Brain microvascular endothelial cell (primary cell): Measurements from ENCODE around the gene C22orf23.

ENCODE experiments used
- DNase-seq: peaks from one replicate; pipeline ENCODE4 v3.0.0-alpha.2; 2020
- H3K27ac ChIP-seq: fragments of 250-450 bp; sonication (Bioruptor Pico); 2 replicates; pipeline ENCODE4 v1.5.1; 2020; ENCODE audit warnings: mild to moderate bottlenecking, moderate library complexity
- H3K27me3 ChIP-seq: fragments of 250-450 bp; sonication (Bioruptor Pico); replicated peaks from 2 replicates; pipeline ENCODE4 v1.5.1; 2020; ENCODE audit warnings: mild to moderate bottlenecking
- H3K36me3 ChIP-seq: fragments of 250-450 bp; sonication (Bioruptor Pico); replicated peaks from 2 replicates; pipeline ENCODE4 v1.5.1; 2020; ENCODE audit warnings: mild to moderate bottlenecking
- H3K4me3 ChIP-seq: 2 replicates; pipeline ENCODE4 v1.5.1; 2011; ENCODE audit warnings: low read depth, mild to moderate bottlenecking, control low read depth, low read length, moderate library complexity
- in situ Hi-C: cut with HindIII; loops from 2 replicates; pipeline ENCODE4 v1.10.0; 2017; ENCODE audit warnings: low sequenced_read_pairs, low pct_ligation_motif_present
- TF ChIP-seq, protein P1 (sequence below): IDR thresholded peaks from 2 replicates; pipeline ENCODE4 v1.5.1; 2011; ENCODE audit warnings: low read depth, mild to moderate bottlenecking, moderate library complexity, low read length, control low read depth, inconsistent platforms; ENCODE audit errors: missing control alignments

C22orf23 gene

DNA sequence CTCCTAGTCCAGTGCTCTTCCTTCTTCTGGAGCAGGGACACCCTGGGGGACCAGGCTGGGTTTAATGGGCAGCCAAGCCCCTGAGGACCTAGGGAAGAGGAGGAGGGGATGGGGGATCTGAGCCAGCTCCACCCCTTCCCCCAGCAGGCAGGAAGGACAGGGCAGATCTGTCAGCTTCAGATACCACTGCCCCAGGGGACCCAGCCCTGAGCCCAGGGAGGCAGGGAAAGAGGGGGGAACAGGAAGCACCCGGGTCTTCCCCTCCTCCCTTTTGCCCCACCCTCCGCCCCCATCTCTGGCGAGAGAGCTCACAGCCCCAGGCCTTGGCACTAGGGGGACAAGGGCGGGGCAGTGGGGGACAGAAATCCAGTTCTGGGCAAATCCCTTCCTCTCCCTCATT is 42.7 kb upstream of the C22orf23 start:
- in situ Hi-C loops: no loop called here
- DNase-seq: no peak
- TF ChIP-seq, protein P1, sequence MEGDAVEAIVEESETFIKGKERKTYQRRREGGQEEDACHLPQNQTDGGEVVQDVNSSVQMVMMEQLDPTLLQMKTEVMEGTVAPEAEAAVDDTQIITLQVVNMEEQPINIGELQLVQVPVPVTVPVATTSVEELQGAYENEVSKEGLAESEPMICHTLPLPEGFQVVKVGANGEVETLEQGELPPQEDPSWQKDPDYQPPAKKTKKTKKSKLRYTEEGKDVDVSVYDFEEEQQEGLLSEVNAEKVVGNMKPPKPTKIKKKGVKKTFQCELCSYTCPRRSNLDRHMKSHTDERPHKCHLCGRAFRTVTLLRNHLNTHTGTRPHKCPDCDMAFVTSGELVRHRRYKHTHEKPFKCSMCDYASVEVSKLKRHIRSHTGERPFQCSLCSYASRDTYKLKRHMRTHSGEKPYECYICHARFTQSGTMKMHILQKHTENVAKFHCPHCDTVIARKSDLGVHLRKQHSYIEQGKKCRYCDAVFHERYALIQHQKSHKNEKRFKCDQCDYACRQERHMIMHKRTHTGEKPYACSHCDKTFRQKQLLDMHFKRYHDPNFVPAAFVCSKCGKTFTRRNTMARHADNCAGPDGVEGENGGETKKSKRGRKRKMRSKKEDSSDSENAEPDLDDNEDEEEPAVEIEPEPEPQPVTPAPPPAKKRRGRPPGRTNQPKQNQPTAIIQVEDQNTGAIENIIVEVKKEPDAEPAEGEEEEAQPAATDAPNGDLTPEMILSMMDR: no peak
- Histone ChIP-seq H3K27ac (no peak overlapping the region), H3K4me3 (no peak overlapping the region), H3K36me3 (no peaks in the 10 kb centered on the region), H3K27me3 (no peaks in the 10 kb centered on the region)

GRCh38 chr22:37995460-37995859 is 42.1 kb upstream of the C22orf23 start:
- Histone ChIP-seq H3K27ac (no peak overlapping the region), H3K27me3 (no peaks in the 10 kb centered on the region), H3K4me3 (no peak overlapping the region), H3K36me3 (no peaks in the 10 kb centered on the region)
- TF ChIP-seq, protein P1: no peak
- DNase-seq: no peak
- in situ Hi-C loops: no loop called here

- no peaks in the 10 kb centered on the region for H3K27me3 ChIP-seq
Observed at GRCh38 chr22:37994982-37995381, 41.6 kb upstream of the C22orf23 start.

GRCh38 chr22:37994049-37994448 is 40.6 kb upstream of the C22orf23 start:
- no peaks in the 10 kb centered on the region for H3K27me3 ChIP-seq
- no peak overlapping the region for H3K27ac ChIP-seq
- H3K4me3 ChIP-seq: no peak overlapping the region
- H3K36me3 ChIP-seq: no peaks in the 10 kb centered on the region
- DNase-seq: no peak
- TF ChIP-seq, protein P1: no peak
- in situ Hi-C loops: no loop called here

More at GRCh38 chr22:37994982-37995381, 41.6 kb upstream of the C22orf23 start:
- Histone ChIP-seq H3K4me3 (no peak overlapping the region), H3K27ac (no peak overlapping the region), H3K36me3 (no peaks in the 10 kb centered on the region)
- in situ Hi-C loops: no loop called here
- no peak for DNase-seq
- TF ChIP-seq, protein P1: no peak

- Histone ChIP-seq H3K27ac (no peak overlapping the region), H3K36me3 (no peaks in the 10 kb centered on the region), H3K4me3 (no peak overlapping the region), H3K27me3 (no peaks in the 10 kb centered on the region)
- TF ChIP-seq, protein P1: no peak
- in situ Hi-C loops: no loop called here
- DNase-seq: no peak
Observed at GRCh38 chr22:37991731-37992442, 38.5 kb upstream of the C22orf23 start.

GRCh38 chr22:37990862-37991261 is 37.5 kb upstream of the C22orf23 start:
- no peak overlapping the region for H3K4me3 ChIP-seq
- TF ChIP-seq, protein P1: no peak
- in situ Hi-C loops: no loop called here
- no peaks in the 10 kb centered on the region for H3K36me3 ChIP-seq
- H3K27ac ChIP-seq: no peak overlapping the region
- no peak for DNase-seq
- no peaks in the 10 kb centered on the region for H3K27me3 ChIP-seq
